Neuronal stem cell (in vitro differentiated cells): Measurements from ENCODE around the gene GMEB1. TPM values are rescaled to one million over a fixed set of nuclear protein-coding genes. Genes with fewer than 3 reads are reported as not detected.

Experiments used
- DNase-seq: peaks from one replicate; pipeline ENCODE4 v3.0.0-alpha.2; 2013; ENCODE audit warnings: low spot score
- H2AFZ ChIP-seq: one replicate; pipeline ENCODE4 v1.6.1; 2013; ENCODE audit warnings: mild to moderate bottlenecking, low read length, inconsistent platforms
- H2AK5ac ChIP-seq: 2 replicates; pipeline ENCODE4 v1.6.1; 2013; ENCODE audit warnings: low read depth, mild to moderate bottlenecking, inconsistent platforms, low read length, moderate library complexity, mixed read lengths
- H2BK120ac ChIP-seq: 2 replicates; pipeline ENCODE4 v1.6.1; 2013; ENCODE audit warnings: low read depth, mild to moderate bottlenecking, inconsistent platforms, low read length, moderate library complexity, mixed read lengths
- H2BK12ac ChIP-seq: one replicate; pipeline ENCODE4 v1.6.1; 2013; ENCODE audit warnings: low read length, inconsistent platforms
- H2BK15ac ChIP-seq: 2 replicates; pipeline ENCODE4 v1.6.1; 2013; ENCODE audit warnings: mild to moderate bottlenecking, low read length, inconsistent platforms, mixed read lengths
- H2BK5ac ChIP-seq: one replicate; pipeline ENCODE4 v1.6.1; 2013; ENCODE audit warnings: inconsistent platforms, mild to moderate bottlenecking, low read length, moderate library complexity
- H3K14ac ChIP-seq: one replicate; pipeline ENCODE4 v1.6.1; 2013; ENCODE audit warnings: low read length, inconsistent platforms
- H3K18ac ChIP-seq: 2 replicates; pipeline ENCODE4 v1.6.1; 2013; ENCODE audit warnings: low read length, inconsistent platforms
- H3K23ac ChIP-seq: 2 replicates; pipeline ENCODE4 v1.6.1; 2013; ENCODE audit warnings: low read depth, mild to moderate bottlenecking, mixed read lengths, low read length, inconsistent platforms; ENCODE audit not compliant: poor library complexity
- H3K27ac ChIP-seq: replicated peaks from 3 replicates; pipeline ENCODE4 v1.5.1; 2013; ENCODE audit warnings: low read length, inconsistent platforms
- H3K27me3 ChIP-seq, 3 experiments: 2 replicates each; pipeline ENCODE4 v1.6.1; 2013; ENCODE audit warnings: low read length in 3 of 3, mild to moderate bottlenecking in 2 of 3, inconsistent platforms in 1 of 3, low read depth in 1 of 3, mixed read lengths in 1 of 3, moderate library complexity in 1 of 3; ENCODE audit not compliant: control insufficient read depth in 3 of 3, insufficient read depth in 3 of 3
- H3K36me3 ChIP-seq, 2 donors: replicated peaks in 1 of 2; 2 replicates each; pipeline ENCODE4 v1.6.1; 2013; ENCODE audit warnings: low read length in 2 of 2; ENCODE audit not compliant: control insufficient read depth in 2 of 2, insufficient read depth in 2 of 2
- H3K4ac ChIP-seq: 2 replicates; pipeline ENCODE4 v1.6.1; 2013; ENCODE audit warnings: inconsistent platforms, mild to moderate bottlenecking, low read length, moderate library complexity
- H3K4me1 ChIP-seq, 2 donors: 1 replicate in 1 of 2; 2 replicates in 1 of 2; pipeline ENCODE4 v1.6.1; 2013; ENCODE audit warnings: low read length in 2 of 2, low read depth in 1 of 2; ENCODE audit not compliant: control insufficient read depth in 2 of 2, insufficient read depth in 1 of 2
- H3K4me2 ChIP-seq: one replicate; pipeline ENCODE4 v1.6.1; 2013; ENCODE audit warnings: mild to moderate bottlenecking, low read length, inconsistent platforms; ENCODE audit not compliant: insufficient read depth, poor library complexity, severe bottlenecking
- H3K4me3 ChIP-seq, 2 donors: 2 replicates each; pipeline ENCODE4 v1.5.1; 2013; ENCODE audit warnings: low read length in 2 of 2, mild to moderate bottlenecking in 2 of 2, inconsistent platforms in 1 of 2, moderate library complexity in 1 of 2
- H3K79me1 ChIP-seq: one replicate; pipeline ENCODE4 v1.6.1; 2013; ENCODE audit warnings: low read depth, mild to moderate bottlenecking, inconsistent platforms, low read length, moderate library complexity
- H3K9ac ChIP-seq: one replicate; pipeline ENCODE4 v1.6.1; 2013; ENCODE audit warnings: mild to moderate bottlenecking, low read depth, low read length, inconsistent platforms; ENCODE audit not compliant: poor library complexity
- H3K9me3 ChIP-seq, 2 donors: replicated peaks in 1 of 2; 2 replicates each; pipeline versions ENCODE3 to v1.6.1; 2013; ENCODE audit warnings: low read length in 2 of 2, mild to moderate bottlenecking in 2 of 2, inconsistent platforms in 1 of 2, low read depth in 1 of 2, mixed read lengths in 1 of 2, moderate library complexity in 1 of 2; ENCODE audit not compliant: control insufficient read depth in 2 of 2, insufficient read depth in 1 of 2
- H4K8ac ChIP-seq: one replicate; pipeline ENCODE4 v1.6.1; 2013; ENCODE audit warnings: low read depth, mild to moderate bottlenecking, inconsistent platforms, low read length, moderate library complexity
- H4K91ac ChIP-seq: one replicate; pipeline ENCODE4 v1.6.1; 2013; ENCODE audit warnings: low read length, low read depth, mild to moderate bottlenecking, inconsistent platforms; ENCODE audit not compliant: poor library complexity
- WGBS, 2 donors: extraction: QIAGEN DNeasy Blood & Tissue Kit; methylation state at CpG; one replicate each; pipeline ENCODE4 v1.1.7; 2013; ENCODE audit warnings: missing lambda C conversion rate in 2 of 2, mixed read lengths in 1 of 2; ENCODE audit not compliant: insufficient read length in 2 of 2, insufficient replicate concordance in 1 of 2; ENCODE audit errors: extremely low coverage in 2 of 2; 5-methylcytosine and 5-hydroxymethylcytosine counted together
- polyA plus RNA-seq, 2 experiments: library from polyadenylated mRNA; stranded (reverse); fragments of 200-250 nt; gene quantifications; one replicate each; pipeline ENCODE4 v1.2.3, GENCODE V29; 2013

GMEB1 gene
- 9.0 TPM for polyA plus RNA-seq (2013, experiment 1 of 2)
- polyA plus RNA-seq (2013, experiment 2 of 2), result 10.2 TPM

- WGBS, 2 donors, result no CpG with 5 or more reads among the region's 57 CpGs
- Histone ChIP-seq H3K9ac (peak within 1 kb of the TSS; percentile 75), H3K9me3 (no peaks in the 10 kb centered on the region), H2AFZ (peak within 1 kb of the TSS; percentile 91), H2BK5ac (peak within 1 kb of the TSS; percentile 88), H3K18ac (peak within 1 kb of the TSS; percentile 90), H2BK15ac (no peak within 1 kb of the TSS), H3K14ac (peak within 1 kb of the TSS; percentile 25), H3K79me1 (no peaks in the 10 kb centered on the region), H2BK12ac (no peak within 1 kb of the TSS), H3K27me3 (no peaks in the 10 kb centered on the region), H3K4me2 (peak within 1 kb of the TSS; percentile 66), H3K4ac (no peak within 1 kb of the TSS), H2BK120ac (peak within 1 kb of the TSS; percentile 34), H3K4me3 (peak within 1 kb of the TSS; percentile 64 to 93), H3K36me3 (no peaks in the 10 kb centered on the region), H4K91ac (no peak within 1 kb of the TSS), H3K23ac (peak within 1 kb of the TSS; percentile 35), H3K4me1 (peaks cover 0 to 8% of the 10 kb centered on the region in 2 donors), H2AK5ac (peak within 1 kb of the TSS; percentile 83), H4K8ac (no peak within 1 kb of the TSS), H3K27ac (peak within 1 kb of the TSS; percentile 89)
- peak; percentile 85 for DNase-seq
Observed at GRCh38 chr1:28668191-28668955, at the start of gene GMEB1. TSS of gene GMEB1 (plus strand) at chr1:28668784. CDS start at chr1:28683613, 14,829 bp downstream.

DNA sequence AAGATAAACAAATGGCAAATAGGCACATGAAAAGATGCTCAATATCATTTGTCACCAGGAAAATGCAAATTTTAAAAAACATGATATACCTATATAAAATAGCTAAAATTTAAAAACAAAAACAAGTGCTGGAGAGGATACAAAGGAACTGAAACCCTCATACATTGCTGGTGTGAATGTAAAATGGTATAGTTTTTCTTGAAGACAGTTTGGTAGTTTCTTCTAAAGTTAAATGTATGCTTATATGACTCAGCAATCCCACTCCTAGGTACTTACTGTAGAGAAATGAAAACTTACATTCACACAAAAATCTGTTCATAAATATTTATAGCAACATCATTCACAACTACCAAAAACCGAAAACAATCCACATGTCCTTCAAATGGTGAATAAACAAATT, 36.9 kb upstream of the GMEB1 start:
- Histone ChIP-seq H2BK15ac (no peak overlapping the region), H2BK12ac (no peak overlapping the region), H4K91ac (no peak overlapping the region), H3K4me3 (no peak overlapping the region), H3K4ac (no peak overlapping the region), H3K23ac (no peak overlapping the region), H2AFZ (no peak overlapping the region), H3K27ac (no peak overlapping the region), H3K4me2 (no peak overlapping the region), H2BK120ac (no peak overlapping the region), H3K79me1 (no peaks in the 10 kb centered on the region), H2AK5ac (no peak overlapping the region), H3K9ac (no peak overlapping the region), H3K14ac (no peak overlapping the region), H2BK5ac (no peak overlapping the region), H3K18ac (no peak overlapping the region), H3K36me3 (peaks cover 0 to 1% of the 10 kb centered on the region in 2 donors), H3K9me3 (no peaks in the 10 kb centered on the region), H3K27me3 (no peaks in the 10 kb centered on the region), H3K4me1 (no peaks in the 10 kb centered on the region), H4K8ac (no peak overlapping the region)
- 89% methylated on average over 1 of the region's 1 CpG; no CpG with 5 or more reads in 1 of the 2 donors for WGBS, 2 donors
- no peak for DNase-seq

GRCh38 chr1:28632560-28632959, 36.0 kb upstream of the GMEB1 start:
- no peak overlapping the region for H2BK120ac ChIP-seq
- H3K4me3 ChIP-seq, result no peak overlapping the region
- no peaks in the 10 kb centered on the region for H3K4me1 ChIP-seq
- no peak overlapping the region for H3K9ac ChIP-seq
- no peaks in the 10 kb centered on the region for H3K79me1 ChIP-seq
- H4K91ac ChIP-seq, result no peak overlapping the region
- H2BK15ac ChIP-seq, result no peak overlapping the region
- WGBS, 2 donors, result no CpG with 5 or more reads among the region's 4 CpGs
- H3K27ac ChIP-seq, result no peak overlapping the region
- H2BK5ac ChIP-seq, result no peak overlapping the region
- no peak overlapping the region for H2AK5ac ChIP-seq
- H3K36me3 ChIP-seq, result peaks cover 0 to 3% of the 10 kb centered on the region in 2 donors
- DNase-seq, result no peak
- no peak overlapping the region for H3K23ac ChIP-seq
- no peak overlapping the region for H2BK12ac ChIP-seq
- no peak overlapping the region for H2AFZ ChIP-seq
- H3K9me3 ChIP-seq, result no peaks in the 10 kb centered on the region
- H3K4me2 ChIP-seq, result no peak overlapping the region
- H4K8ac ChIP-seq, result no peak overlapping the region
- H3K27me3 ChIP-seq, result no peaks in the 10 kb centered on the region
- H3K4ac ChIP-seq, result no peak overlapping the region
- H3K18ac ChIP-seq, result no peak overlapping the region
- H3K14ac ChIP-seq, result no peak overlapping the region

- Histone ChIP-seq H3K27ac (no peak overlapping the region), H3K79me1 (no peaks in the 10 kb centered on the region), H4K91ac (no peak overlapping the region), H3K4ac (no peak overlapping the region), H2BK15ac (no peak overlapping the region), H3K4me1 (peaks cover 4% of the 10 kb centered on the region in 2 donors), H3K23ac (no peak overlapping the region), H3K14ac (no peak overlapping the region), H3K36me3 (peaks cover 0 to 8% of the 10 kb centered on the region in 2 donors), H2BK120ac (no peak overlapping the region), H3K4me3 (no peak overlapping the region), H2BK12ac (no peak overlapping the region), H3K18ac (no peak overlapping the region), H2AFZ (no peak overlapping the region), H4K8ac (no peak overlapping the region), H3K4me2 (no peak overlapping the region), H2AK5ac (no peak overlapping the region), H3K27me3 (no peaks in the 10 kb centered on the region), H3K9ac (no peak overlapping the region), H3K9me3 (no peaks in the 10 kb centered on the region), H2BK5ac (no peak overlapping the region)
- WGBS, 2 donors, result no CpG with 5 or more reads among the region's 1 CpG
- no peak for DNase-seq
Observed at GRCh38 chr1:28640766-28641165, 27.8 kb upstream of the GMEB1 start.
